Ovary (tissue), 10 donors: ENCODE results near the gene PPP1R14C. TPM values are rescaled to one million over a fixed set of nuclear protein-coding genes. Genes with fewer than 3 reads are reported as not detected.
A peak's percentile ranks its signal among the peaks of the same experiment; 100 is the strongest.

ENCODE experiments used
- DNase-seq, 5 donors: peaks; one replicate each; pipeline ENCODE4 v3.0.0-alpha.2; 2019 to 2020
- H3K27ac ChIP-seq, 2 donors: fragments of 200-600 bp; one replicate each; pipeline versions ENCODE4 v1.5.1 to v1.8.0; 2019 to 2022
- H3K27me3 ChIP-seq: fragments of 200-600 bp; one replicate; pipeline ENCODE4 v1.8.0; 2022
- H3K36me3 ChIP-seq: fragments of 200-600 bp; sonication (generic); one replicate; pipeline ENCODE4 v1.5.1; 2019
- H3K4me1 ChIP-seq: one replicate; pipeline ENCODE4 v1.8.1; 2013; ENCODE audit warnings: mild to moderate bottlenecking, moderate library complexity; ENCODE audit not compliant: insufficient read depth
- H3K4me3 ChIP-seq: fragments of 200-600 bp; sonication (generic); one replicate; pipeline ENCODE4 v1.5.1; 2017
- H3K9me3 ChIP-seq, 2 donors: fragments of 200-600 bp in 1 of 2; sonication (generic) in 1 of 2; one replicate each; pipeline versions ENCODE4 v1.5.1 to v1.8.1; 2013 to 2019; ENCODE audit warnings: mild to moderate bottlenecking in 1 of 2, moderate library complexity in 1 of 2
- EP300 ChIP-seq: sonication (generic); formaldehyde crosslinking; IDR thresholded peaks from one replicate; pipeline ENCODE4 v1.6.1; 2017; ENCODE audit warnings: antibody characterized with exemption
- POLR2A ChIP-seq: fragments of 450-650 bp; IDR thresholded peaks from one replicate; pipeline ENCODE4 v1.6.1; 2017; ENCODE audit warnings: antibody characterized with exemption, mild to moderate bottlenecking, moderate library complexity
- WGBS, 3 donors: extraction: QIAGEN DNeasy Blood & Tissue Kit in 1 of 3; methylation state at CpG; one replicate each; pipeline versions ENCODE4 v1.1.5 to v1.1.7; 2013 to 2017; 5-methylcytosine and 5-hydroxymethylcytosine counted together
- intact Hi-C, 4 donors: fragments of 100-400 bp; cut with DNase I; formaldehyde crosslinking; loops; one replicate each; pipeline versions ENCODE4 v1.11.0 to v1.15.1; 2022 to 2023
- long read RNA-seq, 3 donors: library from polyadenylated mRNA in 2 of 3; unstranded in 2 of 3; transcript quantifications; one replicate each; pipeline ENCODE4 v2.0.0 and lab custom pipeline, GENCODE V29; 2021 to 2026
- polyA plus RNA-seq, 2 donors: library from polyadenylated mRNA; stranded (reverse); fragments of 200-250 nt in 1 of 2; fragments of 350-450 nt in 1 of 2; fragmentation: Illumina TruSeq in 1 of 2; extraction: RNeasy Lipid Tissue Mini Kit (QIAGEN cat#74804) in 1 of 2; gene quantifications; one replicate each; pipeline ENCODE4 v1.2.3, GENCODE V29; 2013 to 2014
- total RNA-seq, 7 donors: library from RNA; depleted of rRNA in 2 of 7; stranded (reverse); fragments of >200 nt in 2 of 7; fragmentation: NEBNext Ultra II Directional in 3 of 7; extraction: Animal tissue kit (Norgen Biotek cat#: 25700) in 3 of 7; gene quantifications; one replicate each; pipeline versions ENCODE4 v1.1.0 to v1.2.4, GENCODE V29; 2016 to 2023
- TF ChIP-seq, protein P1 (sequence below), 3 donors: fragments of 450-650 bp in 2 of 3; fragments of 200-600 bp in 1 of 3; IDR thresholded peaks; one replicate each; pipeline versions ENCODE4 v1.5.1 to v1.8.0; 2016 to 2022; ENCODE audit warnings: antibody characterized with exemption in 3 of 3, mild to moderate bottlenecking in 1 of 3
- donor health status: DM: no; HTN: no; CAD: no; lungs with moderate emphysema.
- donor health status: DM: no; HTN: no; CAD: no.
- donor health status: Bipolar disorder and iron deficiency.
- donor health status: DM: yes; HTN: yes; CAD: no.
- donor health status: DM: no; HTN: no; CAD: no.
- donor health status: DM: yes; HTN: yes; CAD: no.

Gene PPP1R14C, protein sequence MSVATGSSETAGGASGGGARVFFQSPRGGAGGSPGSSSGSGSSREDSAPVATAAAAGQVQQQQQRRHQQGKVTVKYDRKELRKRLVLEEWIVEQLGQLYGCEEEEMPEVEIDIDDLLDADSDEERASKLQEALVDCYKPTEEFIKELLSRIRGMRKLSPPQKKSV
- total RNA-seq (1 to 10 TPM in 1 of 7 donors, under 1 TPM in 4, not detected in 2; 0.12 to 8.6 (median 0.74) TPM), polyA plus RNA-seq (under 1 TPM; 0.17 to 0.30 TPM)
- long read RNA-seq, donor 1: 0 reads
- long read RNA-seq, donor 2, transcript PPP1R14C-201 (4 exons, 2,152 nt): major isoform, 14 of 14 reads
- long read RNA-seq, donor 2, partial matches to known transcripts: 0 of 14 reads
- long read RNA-seq, donor 2, other reads (novel, unspliced or antisense): 0 of 14 reads
- long read RNA-seq, donor 3, partial matches to known transcripts: 0 of 1 reads
- long read RNA-seq, donor 3, other reads (novel, unspliced or antisense): 0 of 1 reads

DNA sequence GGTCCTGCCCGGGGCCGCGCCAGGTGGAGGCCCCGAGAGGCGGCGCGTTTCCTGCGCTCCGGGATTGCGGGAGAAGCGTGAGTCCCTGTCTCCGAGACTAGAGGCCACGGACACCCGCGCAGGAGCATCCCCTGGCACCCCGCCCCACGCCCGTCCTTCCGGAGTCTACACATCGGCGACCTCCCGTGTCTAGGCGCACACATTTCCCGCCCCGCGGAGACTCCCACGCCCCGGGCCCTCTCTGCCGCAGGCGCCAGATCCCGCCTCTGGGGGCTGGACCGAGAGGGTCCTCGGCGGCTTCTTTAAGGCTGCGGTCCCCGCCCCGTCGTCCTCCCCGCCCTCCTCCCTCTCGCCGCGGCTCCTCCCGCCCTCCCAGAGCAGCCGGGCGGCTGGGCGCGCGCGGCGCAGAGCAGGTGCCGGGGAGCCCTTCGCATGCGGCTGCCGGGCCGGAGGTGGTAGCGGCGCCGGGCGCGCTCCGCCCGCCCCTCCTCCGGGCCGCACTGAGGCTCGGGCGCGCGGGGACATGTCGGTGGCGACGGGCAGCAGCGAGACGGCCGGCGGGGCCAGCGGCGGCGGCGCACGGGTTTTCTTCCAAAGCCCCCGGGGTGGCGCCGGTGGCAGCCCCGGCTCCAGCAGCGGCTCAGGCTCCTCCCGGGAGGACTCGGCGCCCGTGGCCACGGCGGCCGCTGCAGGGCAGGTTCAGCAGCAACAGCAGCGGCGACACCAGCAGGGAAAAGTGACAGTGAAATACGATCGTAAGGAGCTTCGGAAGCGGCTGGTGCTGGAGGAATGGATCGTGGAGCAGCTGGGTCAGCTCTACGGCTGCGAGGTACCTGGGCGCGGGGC is at the start of gene PPP1R14C:
Gene PPP1R14C, plus strand, starts transcription at position 375 of the 846 bp plus-strand sequence. Its CDS starts 149 bp downstream, at position 524.
- Histone ChIP-seq H3K4me1 (peaks cover 6% of the 10 kb centered on the region), H3K27ac (no peak within 1 kb of the TSS), H3K9me3 (no peaks in the 10 kb centered on the region), H3K4me3 (peak within 1 kb of the TSS; percentile 31), H3K27me3 (no peaks in the 10 kb centered on the region), H3K36me3 (no peaks in the 10 kb centered on the region)
- WGBS, 3 donors: 1% methylated on average over 60 to 103 of the region's 103 CpGs
- no peak for TF ChIP-seq EP300
- TF ChIP-seq, protein P1, sequence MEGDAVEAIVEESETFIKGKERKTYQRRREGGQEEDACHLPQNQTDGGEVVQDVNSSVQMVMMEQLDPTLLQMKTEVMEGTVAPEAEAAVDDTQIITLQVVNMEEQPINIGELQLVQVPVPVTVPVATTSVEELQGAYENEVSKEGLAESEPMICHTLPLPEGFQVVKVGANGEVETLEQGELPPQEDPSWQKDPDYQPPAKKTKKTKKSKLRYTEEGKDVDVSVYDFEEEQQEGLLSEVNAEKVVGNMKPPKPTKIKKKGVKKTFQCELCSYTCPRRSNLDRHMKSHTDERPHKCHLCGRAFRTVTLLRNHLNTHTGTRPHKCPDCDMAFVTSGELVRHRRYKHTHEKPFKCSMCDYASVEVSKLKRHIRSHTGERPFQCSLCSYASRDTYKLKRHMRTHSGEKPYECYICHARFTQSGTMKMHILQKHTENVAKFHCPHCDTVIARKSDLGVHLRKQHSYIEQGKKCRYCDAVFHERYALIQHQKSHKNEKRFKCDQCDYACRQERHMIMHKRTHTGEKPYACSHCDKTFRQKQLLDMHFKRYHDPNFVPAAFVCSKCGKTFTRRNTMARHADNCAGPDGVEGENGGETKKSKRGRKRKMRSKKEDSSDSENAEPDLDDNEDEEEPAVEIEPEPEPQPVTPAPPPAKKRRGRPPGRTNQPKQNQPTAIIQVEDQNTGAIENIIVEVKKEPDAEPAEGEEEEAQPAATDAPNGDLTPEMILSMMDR (IDR thresholded peaks at IDR 0.05): no peak
- TF ChIP-seq POLR2A: no peak
- DNase-seq: no peak
- intact Hi-C loops: no loop called here

DNA sequence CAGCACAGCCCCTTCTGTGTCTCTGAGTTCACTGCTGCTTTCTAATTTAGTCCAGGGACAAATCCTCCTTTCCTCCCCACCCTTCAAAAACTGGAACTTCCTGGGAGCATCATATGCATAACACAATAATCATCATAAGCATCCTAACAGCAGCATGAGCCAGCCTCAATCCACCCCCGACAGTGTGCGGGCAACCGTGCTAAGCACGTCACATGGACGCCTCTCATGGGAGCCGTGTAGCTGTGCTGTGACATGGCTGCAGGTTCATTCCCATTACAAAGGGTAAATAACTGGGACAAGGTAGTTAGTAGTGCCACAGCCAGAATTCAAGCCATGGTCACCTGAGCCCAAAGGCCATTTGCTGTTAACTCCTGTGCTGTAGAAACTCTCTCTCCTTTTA is 49.4 kb upstream of the PPP1R14C start:
- DNase-seq: no peak
- no peaks in the 10 kb centered on the region for H3K4me1 ChIP-seq
- no peaks in the 10 kb centered on the region for H3K27me3 ChIP-seq
- no peak overlapping the region for H3K4me3 ChIP-seq
- TF ChIP-seq EP300 (no peak), POLR2A (no peak)
- TF ChIP-seq, protein P1 (IDR thresholded peaks at IDR 0.05): no peak
- WGBS, 3 donors: 84 to 92% (median 89%) methylated on average over 6 of the region's 6 CpGs
- H3K9me3 ChIP-seq: no peaks in the 10 kb centered on the region
- intact Hi-C loops: no loop called here
- H3K36me3 ChIP-seq: no peaks in the 10 kb centered on the region
- no peak overlapping the region for H3K27ac ChIP-seq

DNA sequence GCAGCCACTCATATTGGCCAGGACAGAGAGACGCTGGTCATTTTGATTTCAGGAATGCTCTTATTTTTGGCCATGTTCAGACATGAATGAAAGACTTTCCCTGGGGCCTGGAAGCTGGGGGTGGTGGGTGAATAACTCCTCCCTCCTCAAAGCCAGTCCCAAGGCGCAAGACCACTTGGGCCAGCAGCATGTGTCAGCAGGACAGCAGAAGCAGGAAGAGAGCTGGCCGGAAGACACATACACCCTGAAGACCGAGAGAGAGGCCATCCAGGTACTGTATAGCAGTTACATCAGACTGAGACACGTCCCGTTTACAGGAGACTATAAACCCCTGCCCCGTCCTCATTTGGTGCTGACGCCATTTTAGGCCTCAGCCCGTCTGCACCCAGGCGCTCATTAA is 44.7 kb upstream of the PPP1R14C start:
- Histone ChIP-seq H3K4me1 (no peaks in the 10 kb centered on the region), H3K27ac (no peak overlapping the region), H3K4me3 (no peak overlapping the region), H3K36me3 (no peaks in the 10 kb centered on the region), H3K27me3 (no peaks in the 10 kb centered on the region), H3K9me3 (no peaks in the 10 kb centered on the region)
- DNase-seq: no peak
- WGBS, 3 donors: 84 to 93% (median 86%) methylated on average over 10 of the region's 10 CpGs
- TF ChIP-seq, protein P1 (IDR thresholded peaks at IDR 0.05): no peak
- TF ChIP-seq EP300 (no peak), POLR2A (no peak)
- intact Hi-C loops: no loop called here

DNA sequence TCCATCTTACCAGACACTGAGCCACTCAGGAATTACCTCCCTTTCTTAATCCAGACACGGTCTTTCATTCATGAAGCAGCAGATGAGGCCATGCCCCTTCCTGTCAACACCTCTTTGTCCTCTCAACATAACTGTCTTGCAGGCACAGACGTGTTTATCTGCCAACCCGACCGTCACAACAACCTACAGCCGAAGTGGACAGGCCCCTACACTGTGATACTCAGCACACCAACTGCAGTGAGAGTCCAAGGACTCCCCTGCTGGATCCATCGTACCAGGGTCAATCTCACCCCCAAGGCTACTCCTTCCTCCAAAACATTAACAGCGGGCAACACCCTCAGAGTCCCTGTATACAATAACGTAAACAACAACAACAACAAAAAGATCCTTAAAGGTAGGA is 43.3 kb upstream of the PPP1R14C start:
- no peaks in the 10 kb centered on the region for H3K36me3 ChIP-seq
- no peaks in the 10 kb centered on the region for H3K27me3 ChIP-seq
- no peaks in the 10 kb centered on the region for H3K4me1 ChIP-seq
- H3K27ac ChIP-seq: no peak overlapping the region
- no peak overlapping the region for H3K4me3 ChIP-seq
- no peaks in the 10 kb centered on the region for H3K9me3 ChIP-seq
- 90 to 93% (median 91%) methylated on average over 8 of the region's 8 CpGs for WGBS, 3 donors
- no peak for DNase-seq
- intact Hi-C loops: no loop called here
- TF ChIP-seq, protein P1 (IDR thresholded peaks at IDR 0.05): no peak
- TF ChIP-seq POLR2A: no peak
- no peak for TF ChIP-seq EP300
